GM12864 (cell line): ENCODE data around the gene EHBP1.

Source experiments
- DNase-seq: peaks from one replicate; pipeline ENCODE4 v3.0.0-alpha.2; 2011; ENCODE audit warnings: low read depth
- H3K4me3 ChIP-seq: 2 replicates; pipeline ENCODE4 v1.5.1; 2011; ENCODE audit warnings: mild to moderate bottlenecking, low read depth, low read length, control low read depth
- CTCF ChIP-seq: IDR thresholded peaks from 2 replicates; pipeline ENCODE4 v1.5.1; 2011; ENCODE audit warnings: low read depth, mild to moderate bottlenecking, moderate library complexity, low read length, control low read depth, inconsistent platforms; ENCODE audit errors: missing control alignments

Gene EHBP1

GRCh38 chr2:62811086-62811485 lies 105.6 kb downstream of the EHBP1 start:
- no peak for TF ChIP-seq CTCF
- H3K4me3 ChIP-seq, result no peak overlapping the region
- DNase-seq, result no peak

GRCh38 chr2:62811972-62812371 lies 106.5 kb downstream of the EHBP1 start:
- no peak for DNase-seq
- no peak for TF ChIP-seq CTCF
- no peak overlapping the region for H3K4me3 ChIP-seq

GRCh38 chr2:62812921-62813825 lies 107.7 kb downstream of the EHBP1 start:
- no peak for TF ChIP-seq CTCF

GRCh38 chr2:62814123-62814522 lies 108.6 kb downstream of the EHBP1 start:
- TF ChIP-seq CTCF, result no peak
- DNase-seq, result no peak
- H3K4me3 ChIP-seq, result no peak overlapping the region

More at GRCh38 chr2:62812921-62813825, 107.7 kb downstream of the EHBP1 start:
- DNase-seq, result no peak
- no peak overlapping the region for H3K4me3 ChIP-seq

GRCh38 chr2:62817348-62817747 lies 111.8 kb downstream of the EHBP1 start:
- no peak for DNase-seq
- TF ChIP-seq CTCF, result no peak
- H3K4me3 ChIP-seq, result no peak overlapping the region

GRCh38 chr2:62817995-62818713 lies 112.6 kb downstream of the EHBP1 start:
- H3K4me3 ChIP-seq, result no peak overlapping the region
- TF ChIP-seq CTCF, result no peak
- DNase-seq, result no peak
